WTC11 (cell line): ENCODE results near the gene INF2. TPM values are rescaled to one million over a fixed set of nuclear protein-coding genes. Genes with fewer than 3 reads are reported as not detected.

Experiments
- ATAC-seq: fragments of 200-7000 bp; cut with Tn5 transposase; 2 replicates; pipeline ENCODE4 v1.10.0; 2021; ENCODE audit warnings: mild to moderate bottlenecking, moderate library complexity
- CTCF ChIA-PET: fragments of 300-600 bp; sonication (Branson Sonifier 250); formaldehyde crosslinking; loops from one replicate; lab custom pipeline; 2021; ENCODE audit warnings: antibody characterized with exemption; lab: Charles Lee
- POLR2A ChIA-PET: fragments of 350-600 bp; sonication (Branson Sonifier 250); formaldehyde crosslinking; loops from one replicate; lab custom pipeline; 2021; ENCODE audit warnings: antibody characterized with exemption; lab: Charles Lee
- DNase-seq: peaks from one replicate; pipeline ENCODE4 v3.0.0; 2021; ENCODE audit warnings: low spot score
- H3K27ac Mint-ChIP-seq: 2 replicates; pipeline ENCODE4 v1.8.0; 2021; ENCODE audit warnings: mixed read lengths
- H3K27me3 Mint-ChIP-seq: 2 replicates; pipeline ENCODE4 v1.8.0; 2021; ENCODE audit warnings: low read depth, mild to moderate bottlenecking, moderate library complexity, mixed read lengths
- H3K36me3 Mint-ChIP-seq: 2 replicates; pipeline ENCODE4 v1.8.0; 2021; ENCODE audit warnings: mixed read lengths
- H3K4me1 Mint-ChIP-seq: 2 replicates; pipeline ENCODE4 v1.8.0; 2022; ENCODE audit warnings: mixed read lengths
- H3K4me3 Mint-ChIP-seq: 2 replicates; pipeline ENCODE4 v1.8.0; 2021; ENCODE audit warnings: mild to moderate bottlenecking, moderate library complexity, mixed read lengths
- H3K9me3 Mint-ChIP-seq: 2 replicates; pipeline ENCODE4 v1.8.0; 2021; ENCODE audit warnings: mixed read lengths
- ATF1 ChIP-seq: sonication (generic); formaldehyde crosslinking; IDR thresholded peaks from 2 replicates; pipeline ENCODE4 v1.8.1; 2023; ENCODE audit warnings: mild to moderate bottlenecking, moderate library complexity, missing genetic modification reagents
- E2F5 ChIP-seq: sonication (generic); formaldehyde crosslinking; IDR thresholded peaks from 2 replicates; pipeline ENCODE4 v1.8.1; 2022; ENCODE audit warnings: mild to moderate bottlenecking, moderate library complexity, missing genetic modification reagents
- EMX1 ChIP-seq: fragments of 250-450 bp; sonication (Bioruptor Pico); IDR thresholded peaks from 2 replicates; pipeline ENCODE4 v1.8.0; 2021; ENCODE audit warnings: mild to moderate bottlenecking
- FOXK1 ChIP-seq: sonication (generic); formaldehyde crosslinking; IDR thresholded peaks from 2 replicates; pipeline ENCODE4 v1.8.0; 2022; ENCODE audit warnings: mild to moderate bottlenecking, moderate library complexity, missing genetic modification reagents
- FOXP1 ChIP-seq: sonication (generic); formaldehyde crosslinking; IDR thresholded peaks from 2 replicates; pipeline ENCODE4 v1.8.0; 2022; ENCODE audit warnings: missing genetic modification reagents, mild to moderate bottlenecking, moderate library complexity, borderline replicate concordance
- GTF2I ChIP-seq: fragments of 250-450 bp; sonication (Bioruptor Pico); conservative IDR thresholded peaks from 2 replicates; pipeline ENCODE4 v1.4.0; 2021; ENCODE audit warnings: mild to moderate bottlenecking
- HMGXB4 ChIP-seq: sonication (generic); formaldehyde crosslinking; IDR thresholded peaks from 2 replicates; pipeline ENCODE4 v1.8.1; 2023; ENCODE audit warnings: mild to moderate bottlenecking, moderate library complexity, missing genetic modification reagents
- JAZF1 ChIP-seq: fragments of 250-450 bp; sonication (Bioruptor Pico); IDR thresholded peaks from 2 replicates; pipeline ENCODE4 v1.9.0; 2021; ENCODE audit warnings: moderate library complexity, mild to moderate bottlenecking, inconsistent platforms
- MAX ChIP-seq: sonication (generic); formaldehyde crosslinking; IDR thresholded peaks from 2 replicates; pipeline ENCODE4 v1.8.0; 2022; ENCODE audit warnings: mild to moderate bottlenecking, missing genetic modification reagents
- MXD4 ChIP-seq: fragments of 250-450 bp; sonication (Bioruptor Pico); IDR thresholded peaks from 2 replicates; pipeline ENCODE4 v1.8.0; 2021; ENCODE audit warnings: mild to moderate bottlenecking, moderate library complexity, borderline replicate concordance
- MYBL2 ChIP-seq: sonication (generic); formaldehyde crosslinking; IDR thresholded peaks from 2 replicates; pipeline ENCODE4 v1.8.1; 2023; ENCODE audit warnings: mild to moderate bottlenecking, moderate library complexity, missing genetic modification reagents
- NFE2L1 ChIP-seq: sonication (generic); formaldehyde crosslinking; IDR thresholded peaks from 2 replicates; pipeline ENCODE4 v1.8.1; 2023; ENCODE audit warnings: missing genetic modification reagents
- NFYB ChIP-seq: sonication (generic); formaldehyde crosslinking; conservative IDR thresholded peaks from 2 replicates; pipeline ENCODE4 v1.8.0; 2022; ENCODE audit warnings: low read depth, missing genetic modification reagents
- NR1H2 ChIP-seq: sonication (generic); formaldehyde crosslinking; IDR thresholded peaks from 2 replicates; pipeline ENCODE4 v1.9.0; 2021; ENCODE audit warnings: mild to moderate bottlenecking, moderate library complexity, missing genetic modification reagents
- NR2C2 ChIP-seq: sonication (generic); formaldehyde crosslinking; IDR thresholded peaks from 2 replicates; pipeline ENCODE4 v1.8.0; 2022; ENCODE audit warnings: mild to moderate bottlenecking, missing genetic modification reagents
- SMAD3 ChIP-seq: sonication (generic); formaldehyde crosslinking; IDR thresholded peaks from 2 replicates; pipeline ENCODE4 v1.8.0; 2022; ENCODE audit warnings: missing genetic modification reagents, mild to moderate bottlenecking, borderline replicate concordance
- SOX15 ChIP-seq: fragments of 250-450 bp; sonication (Bioruptor Pico); IDR thresholded peaks from 2 replicates; pipeline ENCODE4 v1.9.0; 2021; ENCODE audit warnings: mild to moderate bottlenecking
- TEAD4 ChIP-seq: sonication (generic); formaldehyde crosslinking; IDR thresholded peaks from 2 replicates; pipeline ENCODE4 v1.8.0; 2022; ENCODE audit warnings: mild to moderate bottlenecking, missing genetic modification reagents
- ZBTB21 ChIP-seq: sonication (generic); formaldehyde crosslinking; IDR thresholded peaks from 2 replicates; pipeline ENCODE4 v1.8.1; 2023; ENCODE audit warnings: mild to moderate bottlenecking, missing genetic modification reagents, borderline replicate concordance
- ZNF121 ChIP-seq: sonication (generic); formaldehyde crosslinking; IDR thresholded peaks from 2 replicates; pipeline ENCODE4 v1.8.0; 2023; ENCODE audit warnings: missing genetic modification reagents
- ZNF396 ChIP-seq: fragments of 250-450 bp; sonication (Bioruptor Pico); IDR thresholded peaks from 2 replicates; pipeline ENCODE4 v1.8.0; 2021; ENCODE audit warnings: mild to moderate bottlenecking, moderate library complexity, borderline replicate concordance
- ZNF532 ChIP-seq: fragments of 250-450 bp; sonication (Bioruptor Pico); IDR thresholded peaks from 2 replicates; pipeline ENCODE4 v1.9.0; 2021; ENCODE audit warnings: mild to moderate bottlenecking, borderline replicate concordance
- ZSCAN18 ChIP-seq: fragments of 250-450 bp; sonication (Bioruptor Pico); IDR thresholded peaks from 2 replicates; pipeline ENCODE4 v2.1.2; 2022; ENCODE audit warnings: mild to moderate bottlenecking, moderate library complexity
- total RNA-seq: library from RNA; stranded (reverse); gene quantifications from 3 replicates; pipeline ENCODE4 v1.2.3, GENCODE V29; 2021

The INF2 gene
- total RNA-seq, 1 experiment from 2014 or later, result 82.4 TPM

GRCh38 chr14:104738375-104739019 is 49.1 kb downstream of the INF2 start:
- POLR2A ChIA-PET, result no interaction called here
- no peak overlapping the region for H3K27ac Mint-ChIP-seq

GRCh38 chr14:104739026-104739425 is 49.6 kb downstream of the INF2 start:
- DNase-seq (no peak), ATAC-seq (no peak)
- H3K4me3 Mint-ChIP-seq, result no peak overlapping the region
- H3K27ac Mint-ChIP-seq, result no peak overlapping the region
- TF ChIP-seq NFE2L1 (CRISPR knock-in tag) (no peak), ATF1 (CRISPR knock-in tag) (no peak), FOXK1 (CRISPR knock-in tag) (no peak), EMX1 (CRISPR knock-in tag) (no peak), SOX15 (CRISPR knock-in tag) (no peak), MAX (no peak)
- ChIA-PET POLR2A (no interaction called here), CTCF (interaction anchor here (0.8 to 1.7 kb wide), 2 partner anchors 13 to 14 kb away, joined by 3 to 6 read pairs; no protein-coding TSS in a partner anchor)
- no peaks in the 10 kb centered on the region for H3K4me1 Mint-ChIP-seq
- H3K27me3 Mint-ChIP-seq, result no peaks in the 10 kb centered on the region
- H3K9me3 Mint-ChIP-seq, result no peaks in the 10 kb centered on the region
- H3K36me3 Mint-ChIP-seq, result peaks cover 2% of the 10 kb centered on the region; the same call in 1 of the 2 replicates

More at GRCh38 chr14:104738375-104739019, 49.1 kb downstream of the INF2 start:
- Mint-ChIP-seq H3K9me3 (no peaks in the 10 kb centered on the region), H3K27me3 (no peaks in the 10 kb centered on the region), H3K4me3 (no peak overlapping the region), H3K36me3 (peaks cover 2% of the 10 kb centered on the region; the same call in 1 of the 2 replicates), H3K4me1 (no peaks in the 10 kb centered on the region)
- DNase-seq, result no peak
- CTCF ChIA-PET, result interaction anchor here (0.6 to 1.7 kb wide), 2 partner anchors 12 to 139 kb away, joined by 3 to 6 read pairs; no protein-coding TSS in a partner anchor
- ATAC-seq, result no peak
- TF ChIP-seq FOXP1 (CRISPR knock-in tag), result no peak
- no peak for TF ChIP-seq HMGXB4 (CRISPR knock-in tag)
- TF ChIP-seq JAZF1, result no peak
- no peak for TF ChIP-seq MXD4
- TF ChIP-seq SMAD3 (CRISPR knock-in tag), result no peak
- no peak for TF ChIP-seq ZNF121 (CRISPR knock-in tag)
- no peak for TF ChIP-seq NR2C2 (CRISPR knock-in tag)
- TF ChIP-seq MAX, result no peak
- no peak for TF ChIP-seq ZNF396 (CRISPR knock-in tag)
- no peak for TF ChIP-seq ZBTB21 (CRISPR knock-in tag)
- no peak for TF ChIP-seq NFYB (CRISPR knock-in tag)

GRCh38 chr14:104739546-104740516 is 50.4 kb downstream of the INF2 start:
- ATAC-seq (no peak), DNase-seq (no peak)
- Mint-ChIP-seq H3K4me3 (no peak overlapping the region), H3K9me3 (no peaks in the 10 kb centered on the region), H3K27ac (peak overlapping the region; percentile 28), H3K36me3 (peaks cover 2% of the 10 kb centered on the region; the same call in 1 of the 2 replicates), H3K27me3 (no peaks in the 10 kb centered on the region), H3K4me1 (no peaks in the 10 kb centered on the region)
- CTCF ChIA-PET, result interaction anchor here (0.8 kb wide), 1 partner anchor 15 kb away, joined by 3 read pairs; no protein-coding TSS in a partner anchor
- POLR2A ChIA-PET, result no interaction called here
- TF ChIP-seq E2F5 (no peak), MYBL2 (no peak), NR1H2 (CRISPR knock-in tag) (no peak), ZSCAN18 (CRISPR knock-in tag) (no peak), ZNF532 (no peak), TEAD4 (CRISPR knock-in tag) (no peak), GTF2I (CRISPR knock-in tag) (no peak)
